ENCODE results near the gene TIMM8B. TPM values are rescaled to one million over a fixed set of nuclear protein-coding genes. Genes with fewer than 3 reads are reported as not detected.

TIMM8B gene
- total and polyA plus RNA-seq, 9 of the 15 experiments (the other 6 are each of a cell fraction or from before 2014, with no cell fraction given) = 95.8 to 338 (median 145) TPM

DNA sequence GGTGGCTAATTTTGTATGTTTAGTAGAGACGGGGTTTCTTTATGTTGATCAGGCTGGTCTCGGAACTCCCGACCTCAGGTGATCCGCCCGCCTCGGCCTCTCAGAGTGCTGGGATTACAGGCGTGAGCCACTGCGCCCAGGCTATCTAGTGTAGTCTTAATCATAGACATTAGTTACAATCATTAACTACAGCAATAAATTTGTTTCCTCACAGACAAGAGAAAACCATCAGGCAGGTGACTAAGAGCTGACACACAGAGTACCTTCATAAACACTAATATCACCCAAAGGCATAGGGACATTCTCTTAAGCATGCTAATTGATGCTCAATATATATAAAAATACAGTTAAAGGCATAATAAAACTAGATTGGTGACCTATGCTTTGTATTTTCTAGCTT, 19.5 kb upstream of the TIMM8B start (continued):
- no peak for TF ChIP-seq DLX4 (CRISPR knock-in tag; IDR thresholded peaks at IDR 0.05)
- no peak for TF ChIP-seq TRIM25 (IDR thresholded peaks at IDR 0.05; ENCODE audit: borderline replicate concordance)
- TF ChIP-seq MYC (IDR thresholded peaks at IDR 0.05; ENCODE audit: low read depth, low read length) = no peak
- TF ChIP-seq MYC (CRISPR knock-in tag; IDR thresholded peaks at IDR 0.05; ENCODE audit: borderline replicate concordance, low read depth) = no peak
- TF ChIP-seq NR2F6 (CRISPR knock-in tag; IDR thresholded peaks at IDR 0.05) = no peak
- no peak for TF ChIP-seq MCM3 (IDR thresholded peaks at IDR 0.05)

- H3K4me1 ChIP-seq (replicated peaks in 1 of 2; ENCODE audit: control insufficient read depth in 2 of 2, insufficient read depth in 2 of 2, low read length in 2 of 2) = no peaks in the 10 kb centered on the region
- H3K36me3 ChIP-seq (ENCODE audit: control insufficient read depth, insufficient read depth, low read length) = no peaks in the 10 kb centered on the region
- H3K79me2 ChIP-seq (ENCODE audit: control insufficient read depth, insufficient read depth, low read length) = no peaks in the 10 kb centered on the region
- H3K4me2 ChIP-seq (ENCODE audit: insufficient read depth, low read length) = no peak overlapping the region
- no peak overlapping the region for H3K9ac ChIP-seq (ENCODE audit: insufficient read depth in 1 of 2, low read depth in 2 of 2, low read length in 2 of 2)
- no peak for TF ChIP-seq DEAF1 (CRISPR knock-in tag; IDR thresholded peaks at IDR 0.05)
- no peak for TF ChIP-seq HNRNPUL1 (IDR thresholded peaks at IDR 0.05; ENCODE audit: low read length)
- TF ChIP-seq CHD2 (IDR thresholded peaks at IDR 0.05; ENCODE audit: low read depth, low read length) = no peak
- H3K27me3 ChIP-seq (ENCODE audit: control insufficient read depth in 2 of 2, insufficient read depth in 2 of 2, low read length in 2 of 2) = no peaks in the 10 kb centered on the region
- CTCF ChIA-PET (ENCODE audit: low intra/inter-chr PET ratio) = no interaction called here
- FAIRE-seq (no peak), ATAC-seq (no peak), DNase-seq (ENCODE audit: extremely low read depth in 1 of 4, low spot score in 3 of 4) (no peak)
- no peaks in the 10 kb centered on the region for H3K9me3 ChIP-seq (replicated peaks; ENCODE audit: control insufficient read depth, insufficient read depth, low read depth, low read length)
- no peak overlapping the region for H3K27ac ChIP-seq (ENCODE audit: extremely low read depth, low read depth, low read length)
- no peak overlapping the region for H3K4me3 ChIP-seq
- POLR2A ChIA-PET = no interaction called here
- H3K9me1 ChIP-seq (ENCODE audit: control insufficient read depth, insufficient read depth, low read length) = no peaks in the 10 kb centered on the region
- WGBS (ENCODE audit: insufficient coverage, low coverage, missing lambda C conversion rate) = 89% methylated on average over 6 of the region's 6 CpGs
- H4K20me1 ChIP-seq (replicated peaks; ENCODE audit: control insufficient read depth, insufficient read depth, low read length) = no peaks in the 10 kb centered on the region
- H2AFZ ChIP-seq (ENCODE audit: low read depth, low read length) = no peak overlapping the region
- intact Hi-C loops (cut with micrococcal nuclease) = no loop called here
- in situ Hi-C loops (cut with MboI) = no loop called here
- no TSS peak for BruUV-seq (replicated peaks)
Measured at GRCh38 chr11:112103446-112103845, 16.9 kb upstream of the TIMM8B start.
